COLO668 (cell line): ENCODE data around the gene DPP4.
"Not testable (repeated sequence)": the region's sequence is repeated elsewhere in the genome, so short reads cannot be mapped to it uniquely, and the experiment has no call there.

Experiments
- DNase-seq: peaks from one replicate; lab custom pipeline; 2025; ENCODE audit not compliant: unreplicated experiment; lab: John Stamatoyannopoulos, UW

DPP4 gene

DNA sequence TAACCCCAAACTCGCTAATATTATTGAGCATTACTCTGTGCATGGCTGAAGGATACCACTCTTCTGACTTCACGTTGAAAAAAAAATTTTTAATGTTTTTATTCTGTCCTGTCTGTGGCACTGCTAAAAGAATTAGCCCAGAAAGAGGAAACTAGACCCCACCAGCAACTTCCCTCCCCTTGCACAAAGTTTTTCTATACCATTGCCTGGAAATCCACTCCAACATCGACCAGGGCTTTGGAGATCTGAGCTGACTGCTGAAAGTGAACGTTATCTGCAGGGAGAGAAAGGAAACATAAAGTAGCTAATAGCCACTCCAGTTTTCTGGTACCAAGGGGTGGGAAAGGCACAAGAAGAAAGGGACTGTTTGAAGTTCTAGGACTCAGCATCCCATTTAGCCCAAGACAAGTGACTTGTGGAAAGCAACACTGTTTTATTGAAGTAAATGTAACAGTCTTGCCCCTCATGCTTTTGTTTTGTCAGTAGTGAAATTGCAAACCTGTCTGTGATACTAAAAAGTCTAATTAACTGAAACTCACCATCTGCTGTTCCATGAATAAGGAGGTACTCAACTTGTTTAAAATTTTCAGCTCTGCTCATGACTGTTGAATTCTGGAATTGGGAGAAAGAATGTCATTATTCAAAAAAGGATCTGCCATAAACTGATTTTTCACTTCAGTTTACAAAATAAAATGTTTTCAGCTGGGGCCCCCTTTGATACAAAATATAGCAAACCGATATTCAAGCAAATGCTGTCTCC is 79.1 kb downstream of the DPP4 start:
- no peak for DNase-seq

GRCh38 chr2:161992531-161992930 is 81.5 kb downstream of the DPP4 start:
- no peak for DNase-seq

DNA sequence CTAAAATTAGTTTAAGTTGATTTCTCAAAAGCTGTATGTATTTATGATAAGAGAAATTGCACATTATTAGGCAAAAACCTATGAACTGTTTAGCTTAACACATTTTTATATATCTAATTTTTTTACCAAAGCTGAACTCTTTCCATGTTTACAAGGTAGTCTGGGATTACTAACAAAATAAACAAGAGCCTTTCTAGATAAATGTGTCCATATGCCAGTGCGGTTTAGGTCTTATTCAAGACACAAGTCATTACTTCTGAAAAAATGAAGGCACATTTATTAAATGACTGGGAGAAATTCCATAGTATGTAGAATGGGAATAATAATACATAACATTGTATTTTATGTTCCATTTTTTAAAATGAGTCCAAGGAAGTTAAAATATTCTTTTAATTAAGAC is 82.0 kb downstream of the DPP4 start:
- DNase-seq, result no peak

DNA sequence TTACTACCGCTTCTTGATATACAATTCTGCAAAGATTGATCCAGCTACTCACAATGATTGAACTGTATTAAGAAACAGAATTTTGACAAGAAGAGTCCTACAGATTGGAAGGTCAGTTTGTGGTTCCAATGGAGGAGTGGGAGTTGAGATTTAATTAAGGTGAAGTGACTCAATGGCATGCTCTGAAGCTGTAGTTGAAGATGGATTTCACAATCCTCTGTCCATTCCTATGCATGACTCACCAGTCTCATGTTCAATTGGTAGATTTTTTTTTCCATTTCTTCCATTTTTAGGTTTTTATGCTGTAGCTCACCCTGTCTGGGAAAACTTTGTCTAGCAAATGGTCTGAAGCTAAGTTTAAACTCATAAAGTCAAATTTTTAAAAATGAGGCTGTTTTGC is 83.3 kb downstream of the DPP4 start:
- no peak for DNase-seq

DNA sequence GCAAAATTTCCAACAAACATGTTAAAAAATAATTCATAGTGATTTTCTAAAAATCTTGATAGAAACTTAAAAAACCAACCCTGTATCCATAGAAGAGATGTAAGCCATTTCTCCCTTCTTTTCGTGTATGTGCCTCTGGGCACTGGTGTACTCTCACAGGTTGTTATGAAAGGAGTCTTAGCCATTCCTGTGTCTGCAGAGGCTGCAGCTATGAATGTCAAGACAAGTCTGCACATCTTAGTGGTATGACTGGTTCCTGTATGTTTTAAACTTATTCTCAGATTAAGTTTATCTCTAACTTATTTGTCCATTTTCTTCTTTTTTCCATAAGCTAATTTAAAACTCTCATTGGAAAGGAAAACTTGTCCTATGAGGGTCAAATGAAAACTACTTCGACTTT is 84.0 kb downstream of the DPP4 start:
- no peak for DNase-seq

DNA sequence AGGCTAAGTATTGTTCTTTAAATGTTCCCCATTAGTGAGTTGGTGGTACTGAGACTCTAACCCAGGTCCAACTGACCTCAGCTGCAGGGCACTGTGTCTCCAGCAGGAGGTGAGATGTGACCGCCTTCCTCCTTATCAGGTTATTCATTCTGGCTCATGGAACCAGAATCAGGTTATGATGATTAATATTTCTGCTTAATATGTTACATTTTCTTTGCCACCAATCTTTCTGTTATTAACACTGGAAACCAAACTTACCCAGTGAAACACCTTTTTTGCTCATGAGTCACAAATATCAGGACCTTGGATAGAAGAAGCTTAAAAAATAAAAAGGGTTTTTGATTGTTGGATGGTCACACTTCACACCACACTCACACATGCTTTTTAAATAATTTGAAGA is 85.4 kb downstream of the DPP4 start:
- no peak for DNase-seq

GRCh38 chr2:161987311-161987710 is 86.7 kb downstream of the DPP4 start:
- no peak for DNase-seq

DNA sequence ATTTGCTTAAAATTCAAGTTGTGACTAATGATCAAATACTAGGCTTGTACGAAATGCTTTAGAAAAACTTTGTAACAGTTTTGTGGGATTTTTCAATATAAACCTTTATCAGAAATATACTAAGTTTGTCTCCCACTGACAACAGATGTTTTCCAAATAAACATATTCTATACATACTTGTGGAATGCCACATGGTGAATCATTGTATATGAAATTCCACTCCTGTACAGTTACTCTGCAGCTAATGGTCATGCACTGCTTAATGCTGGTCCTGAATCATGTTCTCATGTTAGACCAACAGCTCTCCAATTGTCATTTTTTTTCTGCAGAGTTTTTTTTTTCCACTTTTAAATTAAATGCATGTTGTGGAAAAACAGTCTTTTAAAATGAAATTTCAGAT is 90.1 kb downstream of the DPP4 start:
- no peak for DNase-seq

- no peak for DNase-seq
Measured at GRCh38 chr2:161983331-161983651, 90.7 kb downstream of the DPP4 start.

- DNase-seq, result no peak
Measured at GRCh38 chr2:161982548-161983330, 91.3 kb downstream of the DPP4 start.

- no peak for DNase-seq
Measured at GRCh38 chr2:161981679-161982250, 92.2 kb downstream of the DPP4 start.

- no peak for DNase-seq
Measured at GRCh38 chr2:161980976-161981375, 93.0 kb downstream of the DPP4 start.

- no peak for DNase-seq
Measured at GRCh38 chr2:161979490-161979889, 94.5 kb downstream of the DPP4 start.

- not testable (repeated sequence) for DNase-seq
Measured at GRCh38 chr2:161977926-161978325, 96.1 kb downstream of the DPP4 start.

DNA sequence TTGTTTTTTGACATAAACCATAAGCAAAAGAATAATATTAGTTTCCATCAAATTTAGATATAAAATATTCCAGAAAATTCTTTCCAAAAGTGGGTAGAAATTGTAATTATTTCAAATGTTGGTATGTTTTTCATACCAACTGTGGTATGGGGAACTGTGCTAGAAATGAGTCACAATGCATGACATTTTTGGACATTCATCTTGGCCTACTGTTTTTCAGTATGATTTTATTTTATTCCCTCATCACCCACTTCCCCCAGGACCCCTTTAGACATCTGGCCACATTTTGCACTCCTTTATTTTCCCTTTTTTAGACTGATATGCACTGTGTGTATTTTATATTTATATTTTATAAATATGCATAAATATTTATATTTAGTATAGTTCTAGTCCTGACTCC is 97.1 kb downstream of the DPP4 start:
- no peak for DNase-seq

DNA sequence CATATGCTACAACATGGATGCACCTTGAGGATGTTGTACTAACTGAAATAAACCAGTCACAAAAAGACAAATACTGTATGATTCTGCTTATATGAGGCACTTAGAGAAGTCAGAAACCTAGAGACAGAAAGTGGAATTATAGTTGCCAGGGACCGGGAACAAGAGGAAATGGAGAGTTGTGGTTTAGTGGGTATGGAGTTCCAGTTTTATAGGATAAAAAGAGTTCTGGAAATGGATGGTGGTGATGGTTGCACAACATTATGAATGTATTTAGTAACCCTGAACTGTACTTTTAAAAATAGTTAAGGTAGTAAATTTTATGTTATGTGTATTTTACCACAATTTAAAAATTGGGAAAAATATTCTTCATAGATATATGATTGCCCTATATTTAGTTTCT is 97.7 kb downstream of the DPP4 start:
- no peak for DNase-seq

DNA sequence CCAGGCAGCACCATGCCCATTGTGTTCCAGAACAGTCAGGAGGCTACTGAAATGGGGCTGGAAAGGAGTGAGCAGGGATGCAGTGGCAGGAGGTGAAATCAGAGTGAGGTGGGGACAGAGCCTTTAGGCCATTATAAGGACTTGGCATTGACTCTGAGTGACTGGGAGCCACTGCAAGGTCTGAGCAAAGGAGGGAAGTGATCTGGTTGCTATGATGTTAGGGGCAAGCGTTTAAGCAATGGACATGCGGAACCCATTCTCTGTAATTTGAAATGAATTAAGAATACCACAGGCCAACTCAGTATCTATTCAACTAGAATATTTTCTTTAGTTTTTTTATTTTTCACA is 98.2 kb downstream of the DPP4 start:
- DNase-seq, result no peak

DNA sequence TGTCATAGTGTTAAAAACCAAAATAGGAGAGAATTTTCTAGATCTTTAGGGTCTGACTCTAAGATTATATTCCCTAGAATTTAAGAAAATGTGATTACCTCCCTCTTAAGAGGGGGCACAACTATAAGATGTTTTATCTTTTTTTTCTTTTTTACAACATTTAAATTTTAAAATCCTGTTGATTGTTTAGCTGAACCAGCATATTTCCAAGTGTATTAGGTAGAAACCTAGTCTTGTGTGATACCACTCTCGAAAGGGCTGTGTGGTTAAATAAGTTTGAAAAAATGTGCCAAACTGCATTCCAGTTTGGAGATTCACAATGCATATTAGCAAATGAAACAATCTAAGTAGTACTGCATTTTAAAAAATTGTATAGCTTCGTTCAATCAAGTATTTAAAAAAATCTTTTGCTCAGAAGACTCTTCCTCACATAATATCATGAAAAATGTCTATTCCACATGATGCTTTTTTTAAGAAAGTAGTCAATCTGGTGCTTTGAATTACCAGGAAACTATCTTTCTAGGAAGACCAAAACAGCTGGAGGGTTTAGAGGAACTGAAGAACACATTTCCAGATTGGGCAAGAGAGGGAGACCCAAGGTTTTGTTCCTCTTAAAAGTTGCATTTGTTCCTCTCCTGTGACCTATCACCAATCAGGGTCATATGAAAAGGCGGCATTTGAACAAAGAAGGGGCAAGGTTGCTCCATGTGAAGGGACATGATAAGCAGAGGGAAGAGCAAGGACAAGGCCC is 98.8 kb downstream of the DPP4 start:
- no peak for DNase-seq

GRCh38 chr2:161974461-161974860 is 99.6 kb downstream of the DPP4 start:
- no peak for DNase-seq

DNA sequence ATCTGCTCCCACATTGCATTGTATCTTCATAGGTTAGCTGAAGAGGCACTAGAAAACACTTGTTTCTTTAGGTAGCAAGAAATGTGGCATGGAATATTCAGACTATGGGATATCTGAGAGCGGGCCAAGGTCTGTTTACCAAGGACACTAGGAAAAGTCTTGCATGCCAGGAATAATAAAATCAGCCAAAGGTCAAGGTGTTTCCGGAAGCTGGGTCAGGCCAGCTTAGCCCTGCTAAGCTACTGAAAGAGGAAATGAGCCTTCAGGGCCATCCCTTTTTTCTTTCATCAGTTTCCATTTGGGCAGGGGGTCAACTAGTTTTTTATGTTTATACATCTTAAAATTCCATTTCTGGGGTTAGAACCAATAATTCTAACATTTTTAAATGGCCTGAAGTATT is 101.1 kb downstream of the DPP4 start:
- no peak for DNase-seq

- no peak for DNase-seq
Measured at GRCh38 chr2:161972232-161972631, 101.8 kb downstream of the DPP4 start.

GRCh38 chr2:161971551-161971950 is 102.5 kb downstream of the DPP4 start:
- no peak for DNase-seq
